ENCODE results near the gene GKN1.

Gene GKN1

GRCh38 chr2:69026691-69027459 lies 52.4 kb downstream of the GKN1 start (continued):
- no peak for TF ChIP-seq ZFP37 (tag by site-specific recombination; IDR thresholded peaks at IDR 0.05)
- no peak for TF ChIP-seq ZFP41 (tag by site-specific recombination; IDR thresholded peaks at IDR 0.05; ENCODE audit: borderline replicate concordance)
- TF ChIP-seq ZNF354C (tag by site-specific recombination; IDR thresholded peaks at IDR 0.05; ENCODE audit: borderline replicate concordance, low read depth), result no peak
- no peak for TF ChIP-seq SP2 (tag by site-specific recombination; IDR thresholded peaks at IDR 0.05)

All from HEK293 (cell line).